Activated naive CD4-positive, alpha-beta T cell treated with anti-CD3 and anti-CD28 coated beads, Interleukin-2, amount 50 U/mL, for 16 hours (primary cell): Measurements from ENCODE around the gene PEX10.
A peak's percentile ranks its signal among the peaks of the same experiment; 100 is the strongest.

ENCODE experiments used
- DNase-seq: peaks from one replicate; pipeline ENCODE4 v3.0.0-alpha.2; 2020

PEX10 gene

DNA sequence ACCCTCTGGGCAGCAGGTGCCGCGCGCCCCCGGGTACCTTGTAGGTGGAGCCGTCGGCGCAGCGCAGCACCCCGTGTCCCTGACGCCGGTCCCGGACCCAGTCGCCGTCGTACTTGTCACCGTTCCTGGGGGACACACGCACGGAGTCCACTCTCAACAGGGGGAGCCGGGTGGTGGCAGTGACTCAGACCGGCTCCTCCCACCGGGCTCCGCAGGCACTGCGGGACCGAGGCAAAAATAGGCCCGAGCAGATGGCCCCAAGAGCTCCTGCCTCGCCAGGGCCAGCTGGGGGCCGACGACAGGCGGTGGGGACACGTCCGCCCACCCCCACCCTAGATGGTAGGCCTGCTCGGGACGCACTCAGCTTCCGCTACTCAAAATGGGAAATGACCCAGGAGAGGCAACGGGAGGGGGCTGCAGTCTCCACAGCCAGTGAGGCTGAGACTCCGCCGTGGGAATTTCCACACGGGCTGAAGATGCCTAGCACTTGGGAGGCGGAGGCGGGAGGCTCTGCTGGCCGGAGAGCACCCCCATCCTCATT is 27.4 kb downstream of the PEX10 start:
- no peak for DNase-seq

DNA sequence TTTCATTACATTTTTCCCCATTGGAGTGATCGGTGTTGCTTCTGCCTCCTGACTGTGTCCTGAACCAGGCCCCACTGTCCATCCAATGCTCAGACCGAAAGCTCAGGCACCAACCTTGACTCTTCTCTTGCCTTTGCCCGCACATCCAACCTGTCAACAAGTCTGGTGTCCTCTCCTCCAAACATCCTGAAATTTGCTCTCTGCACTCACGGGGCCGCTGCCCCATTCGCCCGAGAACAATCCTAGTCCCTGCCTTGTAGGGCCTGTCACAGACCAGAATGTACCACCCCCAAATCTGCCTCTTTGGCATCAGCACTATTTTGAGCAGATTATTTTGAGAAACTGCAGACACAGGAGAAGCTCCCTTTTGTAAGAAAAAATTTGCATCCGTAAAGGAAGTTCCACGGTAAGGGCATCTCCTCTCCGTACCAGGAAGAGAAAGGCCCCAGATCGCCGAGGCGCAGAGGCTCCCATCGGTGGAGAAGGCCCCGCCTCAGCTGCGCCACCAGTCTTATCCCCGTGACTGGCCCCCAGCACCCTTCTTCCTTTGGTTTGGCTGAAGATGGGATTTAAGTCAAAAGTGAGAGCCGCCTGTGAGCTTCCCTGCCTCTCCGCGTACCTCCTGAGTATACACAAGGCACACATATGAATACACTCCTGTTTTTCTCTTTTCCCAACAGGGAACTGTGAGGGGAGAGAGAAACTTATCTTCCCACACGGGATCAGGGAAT is 28.1 kb downstream of the PEX10 start:
- no peak for DNase-seq

- DNase-seq: no peak
Observed at GRCh38 chr1:2383576-2383975, 28.8 kb downstream of the PEX10 start.

DNA sequence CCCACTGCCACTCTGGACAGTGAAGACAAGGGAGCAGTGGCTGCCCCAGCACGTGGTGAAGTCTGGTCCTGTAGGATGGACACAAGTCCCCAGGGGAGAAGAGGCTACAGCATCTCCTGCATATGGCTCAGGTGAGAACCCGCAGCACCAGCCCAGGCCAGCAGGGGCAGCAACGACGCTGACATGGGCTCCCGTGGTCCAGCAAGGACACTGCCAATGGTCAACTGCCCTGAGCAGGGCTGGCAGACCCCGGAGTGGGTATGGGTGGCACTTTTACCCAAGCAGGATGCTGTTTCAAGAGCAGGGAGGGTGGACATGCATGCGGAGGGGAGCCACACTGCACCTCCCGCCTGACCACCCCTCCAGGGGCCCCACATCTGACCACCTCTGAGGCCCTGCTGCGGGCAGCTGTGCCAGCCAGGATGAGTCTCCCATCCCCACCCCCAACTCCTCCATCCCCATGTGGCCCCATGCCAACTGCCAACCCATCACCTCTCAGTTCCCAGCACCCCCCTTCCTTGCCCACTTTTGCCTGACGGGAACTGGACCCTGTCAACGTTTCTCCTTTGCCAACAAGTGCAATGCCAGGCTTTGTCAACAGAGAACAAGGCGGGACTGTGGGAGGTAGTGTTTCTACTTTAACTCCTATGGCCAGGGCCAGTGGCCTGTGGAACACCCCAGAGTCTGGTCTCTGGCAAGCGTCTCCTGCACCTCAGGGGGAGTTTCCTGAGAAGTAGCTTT is 29.6 kb downstream of the PEX10 start:
- DNase-seq: no peak

DNA sequence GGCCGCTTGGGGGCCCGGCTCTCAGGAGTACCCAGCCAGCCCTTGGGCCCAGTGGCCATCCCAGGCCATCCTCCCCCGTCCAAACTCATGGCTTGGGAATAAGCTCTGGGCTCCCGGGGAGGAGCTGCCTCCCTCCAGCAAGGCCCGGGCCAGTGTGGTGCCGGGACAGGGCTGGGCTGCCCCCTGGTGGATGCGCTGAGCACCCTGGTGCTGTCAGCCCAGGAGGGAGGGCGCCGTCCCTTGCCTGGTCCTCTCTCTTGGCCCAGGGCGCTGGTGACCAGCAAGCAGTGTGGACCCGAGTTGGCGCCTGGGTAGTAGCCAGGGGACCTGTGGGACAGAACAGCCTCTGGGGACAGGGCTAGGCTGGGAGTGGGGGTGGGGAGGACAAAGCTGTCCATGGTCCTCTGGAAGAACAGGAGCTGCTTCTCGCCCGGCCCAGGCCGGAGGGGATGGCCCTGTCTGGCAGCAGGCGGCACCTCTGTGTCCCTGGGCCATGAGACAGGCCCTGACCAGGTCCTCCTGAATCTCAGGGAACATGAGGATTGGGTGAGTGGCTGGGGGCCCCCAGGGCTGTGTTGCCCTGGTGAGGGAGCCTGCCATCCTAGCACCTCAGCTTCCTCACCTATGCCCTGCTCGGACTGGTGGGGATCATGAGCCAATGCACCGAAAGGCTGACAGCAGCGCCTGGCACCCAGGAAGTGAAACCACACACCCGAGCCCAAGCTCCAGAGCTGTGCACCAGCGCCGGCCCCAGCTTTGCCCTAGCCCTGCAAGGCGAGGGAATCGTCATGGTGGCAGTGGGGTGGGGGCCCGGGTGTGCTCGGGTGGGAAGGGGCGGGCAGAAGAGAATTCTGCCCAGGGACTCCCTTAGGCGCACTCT is 30.4 kb downstream of the PEX10 start:
- peak; percentile 79 for DNase-seq

DNA sequence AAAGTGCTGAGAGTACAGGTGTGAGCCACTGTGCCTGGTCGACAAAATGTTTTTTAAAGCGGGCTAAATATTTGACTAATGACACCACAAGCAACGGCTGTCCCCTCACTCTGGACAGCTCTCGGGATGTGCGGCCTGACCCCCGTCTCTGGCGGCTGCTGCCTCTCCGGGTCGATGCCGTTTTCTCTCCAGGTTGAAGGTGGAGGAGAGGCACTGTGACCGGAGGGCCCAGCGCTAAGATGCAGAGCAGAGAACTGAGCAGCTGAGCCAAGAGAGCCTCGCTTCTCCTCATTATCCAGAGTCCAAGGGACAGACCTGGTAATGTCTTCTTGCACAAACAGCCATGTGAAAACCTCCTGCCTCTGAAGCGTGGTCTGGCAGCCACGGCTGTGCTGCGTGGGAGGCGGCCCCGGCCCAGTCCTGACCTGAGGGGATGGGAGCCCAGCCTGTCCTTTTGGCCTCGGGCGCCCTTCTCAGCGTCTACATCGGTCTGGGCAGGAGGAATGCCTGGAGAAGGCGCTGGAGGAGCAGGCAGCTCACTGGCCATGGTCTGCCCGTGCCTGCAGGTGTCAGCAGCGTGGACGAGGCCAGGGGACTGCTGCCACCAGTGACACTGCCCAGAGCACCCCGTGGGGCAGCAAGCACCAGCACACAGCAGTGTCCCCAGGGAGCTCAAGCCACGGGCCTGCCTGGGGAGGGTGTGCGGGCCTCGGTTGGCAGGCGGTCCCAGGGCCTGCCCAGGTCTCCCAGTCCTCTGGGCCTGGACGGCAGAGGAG is 31.4 kb downstream of the PEX10 start:
- peak; percentile 9 for DNase-seq

- DNase-seq: no peak
Observed at GRCh38 chr1:2379733-2380404, 32.5 kb downstream of the PEX10 start.

GRCh38 chr1:2378956-2379732 is 33.2 kb downstream of the PEX10 start:
- DNase-seq: no peak

- no peak for DNase-seq
Observed at GRCh38 chr1:2378441-2378851, 33.9 kb downstream of the PEX10 start.

- DNase-seq: no peak
Observed at GRCh38 chr1:2377751-2378440, 34.5 kb downstream of the PEX10 start.

- no peak for DNase-seq
Observed at GRCh38 chr1:2376931-2377672, 35.3 kb downstream of the PEX10 start.

GRCh38 chr1:2376261-2376741 is 36.1 kb downstream of the PEX10 start:
- no peak for DNase-seq

GRCh38 chr1:2375923-2376260 is 36.5 kb downstream of the PEX10 start:
- no peak for DNase-seq

DNA sequence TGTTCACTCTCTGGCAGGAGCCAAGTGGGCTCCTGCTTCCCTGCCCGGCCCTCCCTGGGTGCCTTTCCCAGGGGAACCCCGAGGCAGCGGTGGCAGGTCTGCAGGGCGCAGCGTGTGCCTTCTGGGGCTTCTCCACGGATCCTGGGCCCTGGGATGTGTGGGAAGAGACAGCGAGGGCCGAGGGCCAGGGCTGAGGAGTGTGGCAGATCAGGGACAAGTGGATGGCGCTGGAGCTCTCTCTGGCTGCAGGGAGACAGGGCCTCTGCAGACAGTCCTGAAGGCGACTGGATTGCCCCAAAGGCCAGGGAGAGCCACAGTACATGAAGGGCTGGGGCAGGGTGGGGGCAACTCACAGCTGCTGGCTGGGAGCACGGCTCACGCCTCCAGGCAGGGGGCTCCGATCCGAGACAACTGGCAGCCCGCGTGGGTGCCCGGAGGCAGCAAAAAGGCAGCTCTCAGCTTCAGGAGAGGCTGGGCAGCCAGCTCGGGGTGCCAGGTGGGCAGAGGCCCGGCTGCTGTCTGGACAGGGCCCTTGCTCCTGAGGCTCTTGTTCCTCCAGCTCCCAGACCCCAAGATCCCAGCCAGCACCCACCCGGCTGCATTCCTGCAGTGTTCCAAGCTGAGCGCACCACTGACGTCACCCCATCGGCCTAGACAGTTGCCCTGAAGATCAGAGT is 37.0 kb downstream of the PEX10 start:
- no peak for DNase-seq

- DNase-seq: no peak
Observed at GRCh38 chr1:2374252-2375155, 37.9 kb downstream of the PEX10 start.

DNA sequence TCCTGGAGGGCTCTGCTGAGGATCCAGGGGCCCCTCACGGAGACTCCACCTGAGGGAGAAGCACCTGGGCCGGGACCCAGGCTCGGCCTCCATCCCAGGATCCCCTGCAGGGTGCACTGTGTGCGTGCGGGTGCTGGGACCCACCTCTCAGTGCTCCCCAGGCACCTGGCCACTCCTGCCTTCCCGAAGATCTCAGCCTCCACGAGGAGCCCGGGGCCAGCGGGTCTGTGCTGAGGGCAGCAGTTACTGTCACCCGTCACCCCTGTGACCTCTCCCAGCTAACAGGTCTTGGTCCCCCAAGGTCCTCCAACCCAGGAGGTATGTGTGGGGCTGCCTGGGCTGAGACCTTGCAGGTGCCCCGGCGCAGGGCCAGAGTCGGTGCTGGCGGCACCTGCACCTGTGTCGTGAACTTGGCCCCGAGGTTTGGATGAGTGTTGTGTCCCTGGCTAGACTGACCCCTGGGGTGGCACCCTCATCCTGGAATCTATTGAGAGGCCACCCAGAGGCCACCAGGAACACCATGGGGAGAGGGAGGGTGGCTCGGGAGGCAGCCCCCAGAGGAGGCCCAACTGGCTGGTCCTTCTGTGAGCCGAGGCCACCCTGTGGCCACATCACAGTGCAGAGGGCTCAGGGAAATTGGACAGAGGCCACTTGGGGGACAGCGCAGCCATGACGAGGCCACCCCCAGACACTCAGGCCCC is 38.7 kb downstream of the PEX10 start:
- DNase-seq: no peak
